Vagina (tissue), 2 donors: ENCODE results near the gene MFSD6L.

Experiments
- POLR2A ChIP-seq, 2 donors: fragments of 450-650 bp; IDR thresholded peaks; one replicate each; pipeline ENCODE4 v1.6.1; 2017; ENCODE audit warnings: antibody characterized with exemption in 2 of 2, mild to moderate bottlenecking in 2 of 2, moderate library complexity in 2 of 2
- POLR2AphosphoS5 ChIP-seq, 2 donors: sonication (generic); formaldehyde crosslinking; IDR thresholded peaks; one replicate each; pipeline ENCODE4 v1.9.0; 2017; ENCODE audit warnings: antibody characterized with exemption in 2 of 2, mild to moderate bottlenecking in 2 of 2, low read depth in 1 of 2; ENCODE audit not compliant: insufficient read depth in 1 of 2
- TF ChIP-seq, protein P1 (sequence below), 3 experiments: fragments of 450-650 bp in 2 of 3; fragments of 200-600 bp in 1 of 3; sonication (generic) in 1 of 3; IDR thresholded peaks; one replicate each; pipeline ENCODE4 v1.5.1; 2017 to 2019; ENCODE audit warnings: antibody characterized with exemption in 3 of 3, mild to moderate bottlenecking in 2 of 3, moderate library complexity in 2 of 3

- TF ChIP-seq, protein P1, sequence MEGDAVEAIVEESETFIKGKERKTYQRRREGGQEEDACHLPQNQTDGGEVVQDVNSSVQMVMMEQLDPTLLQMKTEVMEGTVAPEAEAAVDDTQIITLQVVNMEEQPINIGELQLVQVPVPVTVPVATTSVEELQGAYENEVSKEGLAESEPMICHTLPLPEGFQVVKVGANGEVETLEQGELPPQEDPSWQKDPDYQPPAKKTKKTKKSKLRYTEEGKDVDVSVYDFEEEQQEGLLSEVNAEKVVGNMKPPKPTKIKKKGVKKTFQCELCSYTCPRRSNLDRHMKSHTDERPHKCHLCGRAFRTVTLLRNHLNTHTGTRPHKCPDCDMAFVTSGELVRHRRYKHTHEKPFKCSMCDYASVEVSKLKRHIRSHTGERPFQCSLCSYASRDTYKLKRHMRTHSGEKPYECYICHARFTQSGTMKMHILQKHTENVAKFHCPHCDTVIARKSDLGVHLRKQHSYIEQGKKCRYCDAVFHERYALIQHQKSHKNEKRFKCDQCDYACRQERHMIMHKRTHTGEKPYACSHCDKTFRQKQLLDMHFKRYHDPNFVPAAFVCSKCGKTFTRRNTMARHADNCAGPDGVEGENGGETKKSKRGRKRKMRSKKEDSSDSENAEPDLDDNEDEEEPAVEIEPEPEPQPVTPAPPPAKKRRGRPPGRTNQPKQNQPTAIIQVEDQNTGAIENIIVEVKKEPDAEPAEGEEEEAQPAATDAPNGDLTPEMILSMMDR (IDR thresholded peaks at IDR 0.05), result no peak
- TF ChIP-seq POLR2AphosphoS5 (IDR thresholded peaks at IDR 0.05; ENCODE audit: insufficient read depth in 1 of 2, low read depth in 1 of 2) (no peak), POLR2A (IDR thresholded peaks at IDR 0.05) (no peak)
Observed at GRCh38 chr17:8820311-8821010, 21.3 kb upstream of the MFSD6L start.
